Stomach smooth muscle (tissue), 2 donors: ENCODE data around the gene CES4A.
"Not testable (repeated sequence)": the region's sequence is repeated elsewhere in the genome, so short reads cannot be mapped to it uniquely, and the experiment has no call there.

ENCODE experiments used
- H3K27ac ChIP-seq: one replicate; pipeline ENCODE4 v1.7.0; 2013; ENCODE audit warnings: mild to moderate bottlenecking, low read length, inconsistent platforms
- H3K27me3 ChIP-seq, 2 donors: one replicate each; pipeline ENCODE4 v1.7.0; 2013; ENCODE audit warnings: low read length in 2 of 2; ENCODE audit not compliant: insufficient read depth in 2 of 2, control insufficient read depth in 1 of 2
- H3K36me3 ChIP-seq, 2 donors: one replicate each; pipeline ENCODE4 v1.7.0; 2013; ENCODE audit warnings: low read length in 2 of 2; ENCODE audit not compliant: control insufficient read depth in 2 of 2, insufficient read depth in 2 of 2
- H3K4me1 ChIP-seq: one replicate; pipeline ENCODE4 v1.7.0; 2013; ENCODE audit warnings: low read length; ENCODE audit not compliant: control insufficient read depth, insufficient read depth
- H3K4me3 ChIP-seq, 2 donors: one replicate each; pipeline ENCODE4 v1.7.0; 2013; ENCODE audit warnings: low read length in 2 of 2
- H3K9ac ChIP-seq, 2 donors: one replicate each; pipeline ENCODE4 v1.7.0; 2013; ENCODE audit warnings: low read length in 2 of 2, mild to moderate bottlenecking in 1 of 2
- H3K9me3 ChIP-seq, 2 donors: one replicate each; pipeline ENCODE4 v1.7.0; 2013; ENCODE audit warnings: low read length in 2 of 2; ENCODE audit not compliant: control insufficient read depth in 2 of 2
- donor health status: healthy.
- donor health status: Pancreatic carcinoma.

The CES4A gene

GRCh38 chr16:66993558-66993957 lies 5.2 kb downstream of the CES4A start:
- not testable (repeated sequence) for H3K9me3 ChIP-seq, H3K27ac ChIP-seq, H3K4me1 ChIP-seq, H3K9ac ChIP-seq, H3K36me3 ChIP-seq, H3K4me3 ChIP-seq, H3K27me3 ChIP-seq

GRCh38 chr16:66996324-66996982 lies 8.1 kb downstream of the CES4A start:
- H3K4me3 ChIP-seq: no peak overlapping the region
- H3K9ac ChIP-seq: no peak overlapping the region

DNA sequence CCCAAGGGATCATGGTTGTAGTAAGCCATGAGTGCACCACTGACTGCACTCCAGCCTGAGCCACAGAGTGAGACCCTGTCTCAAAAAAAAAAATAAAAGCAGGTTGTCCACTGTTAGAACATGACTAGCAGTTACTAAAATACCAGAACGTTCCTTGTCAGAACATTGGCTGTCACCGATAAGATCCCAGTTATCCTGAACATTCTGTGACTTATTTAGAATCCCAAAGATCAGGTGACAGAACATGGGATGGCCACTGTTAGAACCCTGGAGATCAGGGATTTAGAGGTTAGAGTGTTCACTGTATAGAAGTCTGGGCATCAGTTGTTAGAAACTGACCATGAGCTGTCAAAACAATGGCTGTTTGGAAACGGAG lies 8.6 kb downstream of the CES4A start:
- no peak overlapping the region for H3K27ac ChIP-seq
- peaks cover 0 to 2% of the 10 kb centered on the region in 2 donors for H3K27me3 ChIP-seq
- peaks cover 16% of the 10 kb centered on the region for H3K4me1 ChIP-seq
- H3K9ac ChIP-seq: no peak overlapping the region
- no peak overlapping the region for H3K4me3 ChIP-seq
- no peaks in the 10 kb centered on the region for H3K9me3 ChIP-seq
- no peaks in the 10 kb centered on the region for H3K36me3 ChIP-seq

More at GRCh38 chr16:66996324-66996982, 8.1 kb downstream of the CES4A start:
- H3K36me3 ChIP-seq: no peaks in the 10 kb centered on the region
- H3K27me3 ChIP-seq: no peaks in the 10 kb centered on the region
- no peaks in the 10 kb centered on the region for H3K9me3 ChIP-seq
- H3K27ac ChIP-seq: no peak overlapping the region
- peaks cover 15% of the 10 kb centered on the region for H3K4me1 ChIP-seq

DNA sequence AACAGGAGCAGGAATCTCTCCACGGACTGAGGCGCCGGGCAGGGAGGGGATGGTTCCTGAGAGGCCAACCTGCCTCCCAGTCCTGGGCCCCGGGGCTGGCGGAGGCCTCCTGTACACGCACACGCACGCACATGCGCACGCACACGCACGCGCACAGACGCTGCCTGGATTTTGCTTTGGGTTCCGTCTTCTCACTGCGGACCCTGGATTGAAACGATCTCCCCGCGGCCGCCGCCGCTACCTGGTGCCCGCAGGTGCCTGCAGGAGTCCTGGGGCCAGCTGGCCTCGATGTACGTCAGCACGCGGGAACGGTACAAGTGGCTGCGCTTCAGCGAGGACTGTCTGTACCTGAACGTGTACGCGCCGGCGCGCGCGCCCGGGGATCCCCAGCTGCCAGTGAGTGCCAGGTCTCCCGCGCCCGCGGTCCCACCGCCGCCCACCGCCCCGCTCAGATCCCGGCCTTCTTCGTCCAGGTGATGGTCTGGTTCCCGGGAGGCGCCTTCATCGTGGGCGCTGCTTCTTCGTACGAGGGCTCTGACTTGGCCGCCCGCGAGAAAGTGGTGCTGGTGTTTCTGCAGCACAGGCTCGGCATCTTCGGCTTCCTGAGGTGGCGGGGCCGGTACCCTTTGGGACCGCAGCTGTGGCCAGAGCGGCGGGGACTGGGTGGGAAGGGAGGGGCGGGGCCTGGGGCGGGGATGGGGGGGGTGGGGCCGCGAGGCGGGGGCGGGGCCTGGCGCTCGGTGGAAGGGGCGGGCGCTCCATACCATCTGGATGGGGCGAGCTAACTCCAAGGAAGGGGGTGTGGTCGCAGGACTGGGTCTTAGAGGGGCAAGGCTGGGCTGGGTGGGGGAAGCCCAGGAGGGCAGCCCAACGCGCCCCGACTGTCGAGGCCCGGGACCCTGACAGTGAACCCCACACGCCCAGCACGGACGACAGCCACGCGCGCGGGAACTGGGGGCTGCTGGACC lies 12.3 kb downstream of the CES4A start:
- Histone ChIP-seq H3K9me3 (no peaks in the 10 kb centered on the region), H3K36me3 (no peaks in the 10 kb centered on the region), H3K27me3 (peaks cover 6 to 19% of the 10 kb centered on the region in 2 donors), H3K4me3 (peak overlapping the region; percentile 67 to 75), H3K9ac (peak overlapping the region in 1 of 2 donors; percentile 50), H3K4me1 (peaks cover 16% of the 10 kb centered on the region), H3K27ac (no peak overlapping the region)

- no peak overlapping the region for H3K9ac ChIP-seq
- no peaks in the 10 kb centered on the region for H3K36me3 ChIP-seq
- peaks cover 16% of the 10 kb centered on the region for H3K4me1 ChIP-seq
- H3K27me3 ChIP-seq: peaks cover 6 to 19% of the 10 kb centered on the region in 2 donors
- H3K4me3 ChIP-seq: no peak overlapping the region
- H3K9me3 ChIP-seq: no peaks in the 10 kb centered on the region
- no peak overlapping the region for H3K27ac ChIP-seq
Measured at GRCh38 chr16:67001726-67002125, 13.3 kb downstream of the CES4A start.

DNA sequence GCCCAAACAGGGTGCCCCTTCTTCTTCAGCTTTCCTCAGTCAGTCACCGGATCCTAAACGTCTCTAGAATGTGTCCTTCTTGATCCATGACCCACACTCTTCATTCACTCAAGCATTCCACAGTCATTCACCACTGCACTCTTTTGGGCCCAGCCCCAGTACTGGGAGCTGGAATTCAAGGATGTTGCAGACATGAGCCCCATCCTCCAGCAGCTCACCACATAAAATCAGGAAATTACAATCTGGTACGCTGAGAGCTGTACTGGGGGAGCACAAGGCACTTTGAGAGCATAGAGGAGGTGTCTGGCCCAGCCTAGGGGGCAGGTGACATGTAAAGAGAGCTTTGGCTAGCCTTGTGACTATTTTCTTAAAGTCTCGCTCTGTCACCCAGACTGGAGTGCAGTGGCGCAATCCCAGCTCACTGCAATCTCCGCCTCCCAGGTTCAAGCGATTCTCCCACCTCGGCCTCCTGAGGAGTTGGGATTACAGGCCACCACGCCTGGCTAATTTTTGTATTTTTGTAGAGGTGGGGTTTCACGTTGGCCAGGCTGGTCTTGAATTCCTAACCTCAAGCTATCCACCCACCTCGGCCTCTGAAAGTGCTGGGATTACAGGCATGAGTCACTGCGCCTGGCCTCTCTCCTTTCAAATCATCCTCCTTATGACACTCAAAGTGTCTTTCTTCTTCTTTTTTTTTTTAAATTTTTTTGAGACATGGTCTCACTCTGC lies 18.7 kb downstream of the CES4A start:
- Histone ChIP-seq H3K27me3 (peaks cover 6 to 17% of the 10 kb centered on the region in 2 donors), H3K27ac (no peak overlapping the region), H3K4me1 (no peaks in the 10 kb centered on the region), H3K9ac (no peak overlapping the region), H3K4me3 (no peak overlapping the region), H3K36me3 (no peaks in the 10 kb centered on the region), H3K9me3 (no peaks in the 10 kb centered on the region)

- Histone ChIP-seq H3K9ac (no peak overlapping the region), H3K9me3 (no peaks in the 10 kb centered on the region), H3K36me3 (no peaks in the 10 kb centered on the region), H3K4me3 (no peak overlapping the region), H3K27me3 (peaks cover 10% of the 10 kb centered on the region in 2 donors), H3K27ac (no peak overlapping the region), H3K4me1 (peaks cover 10% of the 10 kb centered on the region)
Measured at GRCh38 chr16:67009158-67009557, 20.8 kb downstream of the CES4A start.

DNA sequence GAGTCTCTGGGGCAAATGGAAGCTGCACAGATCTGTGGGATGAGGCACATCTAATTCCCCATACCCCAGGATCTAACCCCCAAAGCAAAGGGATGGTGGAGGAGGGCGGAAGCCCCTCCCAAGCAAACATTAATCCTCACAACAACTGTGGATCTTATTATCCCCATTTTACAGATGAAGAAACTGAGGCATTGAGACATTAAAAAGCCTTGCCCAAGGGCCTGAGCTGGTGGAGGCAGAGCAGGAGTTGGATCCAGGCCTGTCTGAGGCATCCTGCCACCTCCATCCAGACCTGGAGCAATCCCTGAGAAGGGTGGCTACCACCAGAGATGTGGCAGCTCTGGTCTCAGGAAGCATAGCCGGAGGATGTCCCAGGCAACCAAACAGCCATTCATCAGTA lies 22.9 kb downstream of the CES4A start:
- no peak overlapping the region for H3K27ac ChIP-seq

GRCh38 chr16:67013233-67013822 lies 24.9 kb downstream of the CES4A start:
- H3K27me3 ChIP-seq: peaks cover 3 to 10% of the 10 kb centered on the region in 2 donors
- no peak overlapping the region for H3K9ac ChIP-seq
- H3K27ac ChIP-seq: no peak overlapping the region
- no peaks in the 10 kb centered on the region for H3K36me3 ChIP-seq
- H3K4me3 ChIP-seq: peak overlapping the region; percentile 2 to 73
- H3K9me3 ChIP-seq: no peaks in the 10 kb centered on the region
- peaks cover 18% of the 10 kb centered on the region for H3K4me1 ChIP-seq

More for the DNA sequence above, 22.9 kb downstream of the CES4A start:
- Histone ChIP-seq H3K4me1 (peaks cover 18% of the 10 kb centered on the region), H3K9me3 (no peaks in the 10 kb centered on the region), H3K36me3 (no peaks in the 10 kb centered on the region), H3K9ac (no peak overlapping the region), H3K27me3 (peaks cover 3 to 10% of the 10 kb centered on the region in 2 donors), H3K4me3 (no peak overlapping the region)
